Small intestine (tissue), 16 donors: Measurements from ENCODE around the gene DAZAP1. TPM values are rescaled to one million over a fixed set of nuclear protein-coding genes. Genes with fewer than 3 reads are reported as not detected.
A peak's percentile ranks its signal among the peaks of the same experiment; 100 is the strongest.

Source experiments
- DNase-seq, 2 donors: peaks; one replicate each; pipeline versions ENCODE4 v3.0.0 to v3.0.0-alpha.2; 2013
- FAIRE-seq: peaks from 2 replicates; lab custom pipeline; 2012; peaks lifted over from hg19 to GRCh38; lab: Jason Lieb, UNC
- H3K27ac ChIP-seq, 3 donors: one replicate each; pipeline ENCODE4 v1.5.1; 2013; ENCODE audit warnings: low read length in 2 of 3, mild to moderate bottlenecking in 2 of 3, control low read depth in 1 of 3, inconsistent platforms in 1 of 3, low read depth in 1 of 3, moderate library complexity in 1 of 3
- H3K27me3 ChIP-seq, 3 donors: one replicate each; pipeline ENCODE4 v1.6.1; 2013; ENCODE audit warnings: low read length in 3 of 3, inconsistent platforms in 1 of 3; ENCODE audit not compliant: control insufficient read depth in 3 of 3, insufficient read depth in 3 of 3
- H3K36me3 ChIP-seq, 3 donors: one replicate each; pipeline ENCODE4 v1.6.1; 2013; ENCODE audit warnings: low read length in 3 of 3, inconsistent platforms in 1 of 3, low read depth in 1 of 3, mild to moderate bottlenecking in 1 of 3, moderate library complexity in 1 of 3; ENCODE audit not compliant: control insufficient read depth in 3 of 3, insufficient read depth in 2 of 3
- H3K4me1 ChIP-seq, 3 donors: one replicate each; pipeline ENCODE4 v1.6.1; 2013; ENCODE audit warnings: low read length in 2 of 3, inconsistent platforms in 1 of 3, low read depth in 1 of 3, mild to moderate bottlenecking in 1 of 3, moderate library complexity in 1 of 3; ENCODE audit not compliant: control insufficient read depth in 3 of 3, insufficient read depth in 2 of 3
- H3K4me3 ChIP-seq, 3 donors: one replicate each; pipeline ENCODE4 v1.5.1; 2013; ENCODE audit warnings: low read length in 3 of 3, control low read depth in 1 of 3, inconsistent platforms in 1 of 3, low read depth in 1 of 3, mild to moderate bottlenecking in 1 of 3, moderate library complexity in 1 of 3
- H3K9me3 ChIP-seq, 2 donors: one replicate each; pipeline ENCODE4 v1.6.1; 2013; ENCODE audit warnings: low read depth in 1 of 2, low read length in 1 of 2; ENCODE audit not compliant: control insufficient read depth in 2 of 2, insufficient read depth in 1 of 2
- WGBS, 3 donors: extraction: QIAGEN DNeasy Blood & Tissue Kit; methylation state at CpG; one replicate each; pipeline ENCODE4 v1.1.7; 2013; 5-methylcytosine and 5-hydroxymethylcytosine counted together
- long read RNA-seq, 10 donors: transcript quantifications; one replicate each; lab custom pipeline, GENCODE V29; 2026
- polyA plus RNA-seq, 4 donors: library from polyadenylated mRNA; stranded (reverse) in 3 of 4; unstranded in 1 of 4; fragments of 200-250 nt in 3 of 4; fragments of 120-200 nt in 1 of 4; gene quantifications; one replicate each; pipeline versions ENCODE4 v1.2.1 to v1.2.3, GENCODE V29; 2013
- donor health status: healthy with polysubstance abuse.
- donor health status: control.
- donor health status: control.
- donor health status: Bipolar disorder and iron deficiency.
- donor health status: healthy.

Gene DAZAP1
- polyA plus RNA-seq, result 100 to 1,000 TPM in 1 of 4 donors, 10 to 100 TPM in 3; 60.2 to 124 (median 80.5) TPM
- long read RNA-seq, donor 1, result 0 reads
- long read RNA-seq, donor 2, transcript DAZAP1-208 (1 exons, 3,642 nt), result major isoform, 19 of 21 reads
- long read RNA-seq, donor 2, partial matches to known transcripts, result 0 of 21 reads
- long read RNA-seq, donor 2, other reads (novel, unspliced or antisense), result 0 of 21 reads
- long read RNA-seq, donor 3, transcript DAZAP1-208 (1 exons, 3,642 nt), result major isoform, 58 of 69 reads
- long read RNA-seq, donor 3, transcript DAZAP1-201 (12 exons, 2,160 nt), result minor isoform, 5 of 69 reads
- long read RNA-seq, donor 3, partial matches to known transcripts, result 0 of 69 reads
- long read RNA-seq, donor 3, other reads (novel, unspliced or antisense), result 0 of 69 reads
- long read RNA-seq, donor 4, partial matches to known transcripts, result 0 of 2 reads
- long read RNA-seq, donor 4, other reads (novel, unspliced or antisense), result 0 of 2 reads
- long read RNA-seq, donor 5, transcript DAZAP1-208 (1 exons, 3,642 nt), result major isoform, 17 of 27 reads
- long read RNA-seq, donor 5, partial matches to known transcripts, result 5 of 27 reads
- long read RNA-seq, donor 5, other reads (novel, unspliced or antisense), result 0 of 27 reads
- long read RNA-seq, donor 6, transcript DAZAP1-208 (1 exons, 3,642 nt), result major isoform, 34 of 44 reads
- long read RNA-seq, donor 6, transcript DAZAP1-201 (12 exons, 2,160 nt), result minor isoform, 6 of 44 reads
- long read RNA-seq, donor 6, partial matches to known transcripts, result 0 of 44 reads
- long read RNA-seq, donor 6, other reads (novel, unspliced or antisense), result 0 of 44 reads
- long read RNA-seq, donor 7, transcript DAZAP1-205 (12 exons, 2,086 nt), result minor isoform, 7 of 123 reads
- long read RNA-seq, donor 7, transcript DAZAP1-208 (1 exons, 3,642 nt), result major isoform, 84 of 123 reads
- long read RNA-seq, donor 7, transcript DAZAP1-201 (12 exons, 2,160 nt), result minor isoform, 23 of 123 reads
- long read RNA-seq, donor 7, partial matches to known transcripts, result 6 of 123 reads
- long read RNA-seq, donor 7, other reads (novel, unspliced or antisense), result 0 of 123 reads
- long read RNA-seq, donor 8, partial matches to known transcripts, result 0 of 3 reads
- long read RNA-seq, donor 8, other reads (novel, unspliced or antisense), result 0 of 3 reads
- long read RNA-seq, donor 9, transcript DAZAP1-208 (1 exons, 3,642 nt), result major isoform, 15 of 18 reads
- long read RNA-seq, donor 9, partial matches to known transcripts, result 0 of 18 reads
- long read RNA-seq, donor 9, other reads (novel, unspliced or antisense), result 0 of 18 reads
- long read RNA-seq, donor 10, transcript DAZAP1-208 (1 exons, 3,642 nt), result major isoform, 47 of 58 reads
- long read RNA-seq, donor 10, transcript DAZAP1-203 (5 exons, 3,943 nt), result minor isoform, 5 of 58 reads
- long read RNA-seq, donor 10, partial matches to known transcripts, result 0 of 58 reads
- long read RNA-seq, donor 10, other reads (novel, unspliced or antisense), result 0 of 58 reads

DNA sequence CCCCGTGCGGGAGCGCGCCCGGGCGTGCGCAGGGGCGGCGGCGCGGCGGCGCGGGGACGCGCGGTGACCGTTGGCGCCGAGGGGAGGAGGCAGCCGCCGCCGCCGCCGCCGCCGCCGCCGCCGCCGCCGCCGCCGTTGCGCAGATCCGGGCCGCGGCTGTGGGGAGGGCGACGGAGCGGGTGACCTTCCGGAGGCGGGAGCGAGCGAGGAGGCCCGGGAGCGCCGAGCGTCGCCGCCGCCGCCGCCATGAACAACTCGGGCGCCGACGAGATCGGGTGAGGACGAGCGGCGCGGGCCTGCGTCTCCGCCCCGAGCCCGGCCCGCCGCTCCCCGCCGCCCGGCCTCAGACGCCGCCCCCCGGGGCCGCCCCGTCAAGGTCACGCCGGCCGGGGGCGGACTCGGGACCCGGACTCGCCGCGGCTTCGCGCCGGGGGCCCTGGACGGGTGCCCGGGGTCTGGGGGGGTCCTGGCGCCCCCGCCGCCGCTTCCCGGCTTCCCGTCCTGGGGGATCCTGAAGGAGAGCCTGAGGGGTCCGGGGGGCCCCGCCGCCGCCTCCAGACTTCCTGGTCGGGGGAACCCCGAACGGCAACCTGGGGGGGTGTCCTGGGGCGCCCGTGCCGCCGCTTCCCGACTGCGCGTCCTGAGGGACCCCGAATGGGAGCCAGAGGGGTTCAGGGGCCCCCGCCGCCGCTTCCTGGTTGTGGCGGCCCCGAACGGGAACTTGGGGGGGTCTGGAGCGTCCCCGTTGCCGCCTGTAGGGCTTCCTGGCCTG is at the start of gene DAZAP1:
Gene DAZAP1, plus strand, starts transcription at position 59 of the 772 bp plus-strand sequence. Its CDS starts 188 bp downstream, at position 247.
- 0 to 1% (median 0%) methylated on average over 39 to 121 of the region's 121 CpGs for WGBS, 3 donors
- DNase-seq, result no peak
- FAIRE-seq, result no peak

GRCh38 chr19:1360126-1360817 is 47.1 kb upstream of the DAZAP1 start:
- H3K4me3 ChIP-seq, result no peak overlapping the region
- peaks cover 4 to 65% (median 11%) of the 10 kb centered on the region in 3 donors for H3K36me3 ChIP-seq
- no peak for FAIRE-seq

More for the DNA sequence above, at the start of gene DAZAP1:
- Histone ChIP-seq H3K27ac (peak within 1 kb of the TSS; percentile 66 to 93 (median 93)), H3K9me3 (no peaks in the 10 kb centered on the region), H3K27me3 (no peaks in the 10 kb centered on the region), H3K4me3 (peak within 1 kb of the TSS; percentile 99), H3K4me1 (peaks cover 9 to 36% (median 19%) of the 10 kb centered on the region in 3 donors), H3K36me3 (peaks cover 0 to 42% (median 2%) of the 10 kb centered on the region in 3 donors)

GRCh38 chr19:1360818-1361461 is 46.4 kb upstream of the DAZAP1 start:
- no peak for DNase-seq
- H3K27me3 ChIP-seq, result no peaks in the 10 kb centered on the region
- peaks cover 0 to 18% (median 0%) of the 10 kb centered on the region in 3 donors for H3K4me1 ChIP-seq
- WGBS, 3 donors, result 53 to 85% (median 82%) methylated on average over 31 of the region's 31 CpGs
- no peak overlapping the region for H3K4me3 ChIP-seq
- no peak for FAIRE-seq
- H3K36me3 ChIP-seq, result peaks cover 4 to 72% (median 11%) of the 10 kb centered on the region in 3 donors
- no peaks in the 10 kb centered on the region for H3K9me3 ChIP-seq
- H3K27ac ChIP-seq, result peak overlapping the region in 2 of 3 donors; percentile 27 to 32

More at GRCh38 chr19:1360126-1360817, 47.1 kb upstream of the DAZAP1 start:
- DNase-seq, result no peak
- Histone ChIP-seq H3K27me3 (no peaks in the 10 kb centered on the region), H3K27ac (peak overlapping the region in 2 of 3 donors; percentile 11 to 21), H3K9me3 (no peaks in the 10 kb centered on the region), H3K4me1 (peaks cover 0 to 21% (median 2%) of the 10 kb centered on the region in 3 donors)
- 86 to 95% (median 91%) methylated on average over 28 to 30 of the region's 30 CpGs for WGBS, 3 donors

DNA sequence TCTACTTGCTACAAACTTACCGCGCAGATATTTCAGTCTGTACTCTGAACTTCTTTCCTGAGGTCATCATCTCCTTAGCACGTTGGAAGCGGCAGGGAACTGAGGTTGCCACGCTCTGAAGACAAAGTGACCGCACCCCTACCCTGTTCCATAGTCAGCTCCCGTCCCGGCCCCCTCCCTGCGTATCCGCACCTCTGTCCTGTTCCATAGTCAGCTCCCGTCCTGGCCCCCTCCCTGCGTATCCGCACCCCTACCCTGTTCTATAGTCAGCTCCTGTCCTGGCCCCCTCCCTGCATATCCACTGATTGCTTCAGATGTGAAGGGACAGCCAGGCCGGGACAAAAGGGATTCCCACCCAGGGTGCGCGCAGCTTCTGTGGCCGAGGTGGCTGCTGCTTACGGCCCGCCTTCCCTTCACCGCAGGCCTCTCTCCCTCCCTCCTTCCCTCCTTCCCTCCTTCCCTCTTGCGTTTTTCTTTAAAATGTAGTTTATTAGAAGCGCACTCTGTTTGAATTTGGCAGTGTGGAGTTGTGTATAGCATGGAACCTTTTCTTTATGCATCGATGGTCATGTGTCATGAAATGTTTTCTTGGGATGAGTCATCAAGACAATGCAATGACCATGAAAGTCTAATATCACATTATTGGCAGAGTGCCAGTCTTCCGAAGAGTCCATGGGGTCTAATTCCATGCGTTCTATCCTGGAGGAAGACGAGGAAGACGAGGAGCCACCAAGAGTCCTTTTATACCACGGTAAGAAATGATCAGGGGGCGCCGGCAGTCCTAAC is 45.6 kb upstream of the DAZAP1 start:
- Histone ChIP-seq H3K9me3 (no peaks in the 10 kb centered on the region), H3K36me3 (peaks cover 5 to 81% (median 11%) of the 10 kb centered on the region in 3 donors), H3K4me1 (peaks cover 0 to 9% (median 0%) of the 10 kb centered on the region in 3 donors), H3K4me3 (no peak overlapping the region), H3K27ac (peak overlapping the region in 2 of 3 donors; percentile 29 to 32), H3K27me3 (no peaks in the 10 kb centered on the region)
- 71 to 86% (median 85%) methylated on average over 30 of the region's 30 CpGs for WGBS, 3 donors
- FAIRE-seq (no peak), DNase-seq (no peak)

DNA sequence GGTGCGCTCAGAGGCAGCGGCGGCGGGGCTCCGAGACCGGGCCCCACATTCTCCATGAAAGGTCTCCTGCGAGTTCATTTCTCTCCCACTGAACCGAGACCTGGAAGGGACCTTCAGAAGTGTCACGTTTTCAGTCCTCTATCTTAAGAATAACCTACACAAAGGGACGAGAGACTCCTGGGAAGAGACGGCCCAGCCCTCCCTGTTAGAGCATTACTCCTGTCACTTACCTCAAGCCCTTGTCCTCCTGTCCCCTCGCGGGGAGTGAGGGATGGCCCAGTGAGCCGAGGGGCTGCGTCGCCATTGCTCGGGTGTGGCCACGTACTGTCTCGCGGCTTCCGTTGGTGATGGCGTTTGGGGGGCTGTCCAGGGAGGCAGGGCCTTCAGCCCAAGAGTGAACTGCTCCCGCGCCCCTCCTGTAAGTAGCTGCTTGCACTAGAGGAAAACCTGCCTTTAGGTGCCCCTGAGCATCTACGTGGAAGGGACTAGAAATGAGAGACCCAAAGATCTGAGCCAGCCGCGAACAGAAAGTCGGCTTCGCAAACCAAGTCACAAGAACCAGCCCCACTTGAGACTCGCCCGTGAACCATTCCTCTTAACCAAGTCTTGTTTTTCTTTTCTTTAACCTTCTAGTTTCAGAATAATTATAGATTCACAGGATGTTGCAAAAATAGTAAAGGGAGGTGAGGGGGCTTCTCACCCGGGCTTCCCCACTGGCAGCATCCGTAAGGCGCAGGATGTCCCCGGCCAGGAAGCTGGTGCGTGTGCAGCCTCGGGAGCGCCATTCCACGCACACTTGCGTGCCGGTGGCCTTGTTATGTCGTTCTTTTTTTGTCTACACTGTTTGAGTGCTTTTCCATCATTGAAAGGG is 44.8 kb upstream of the DAZAP1 start:
- H3K9me3 ChIP-seq, result no peaks in the 10 kb centered on the region
- H3K27me3 ChIP-seq, result no peaks in the 10 kb centered on the region
- H3K36me3 ChIP-seq, result peaks cover 7 to 86% (median 11%) of the 10 kb centered on the region in 3 donors
- no peak overlapping the region for H3K4me3 ChIP-seq
- FAIRE-seq (no peak), DNase-seq (no peak)
- peaks cover 0 to 7% (median 0%) of the 10 kb centered on the region in 3 donors for H3K4me1 ChIP-seq
- peak overlapping the region in 1 of 3 donors; percentile 12 for H3K27ac ChIP-seq
- 89 to 93% (median 89%) methylated on average over 41 to 42 of the region's 42 CpGs for WGBS, 3 donors
